DOHH2 (cell line): Measurements from ENCODE around the gene NPAS3.

Experiments used
- H3F3A ChIP-seq: fragments of 200-600 bp; sonication (generic), shearing (Covaris generic); 2 replicates; pipeline ENCODE4 v1.6.0; 2016; ENCODE audit warnings: antibody characterized with exemption, mild to moderate bottlenecking; ENCODE audit not compliant: control insufficient read depth, insufficient read depth
- H3K27ac ChIP-seq: fragments of 200-600 bp; sonication (generic); 2 replicates; pipeline ENCODE4 v1.5.1; 2014; ENCODE audit warnings: low read depth, mild to moderate bottlenecking, low read length, moderate library complexity
- H3K27me3 ChIP-seq: fragments of 200-600 bp; sonication (generic); 2 replicates; pipeline ENCODE4 v1.6.1; 2014; ENCODE audit warnings: mild to moderate bottlenecking, low read length, mixed read lengths; ENCODE audit not compliant: control insufficient read depth
- H3K36me3 ChIP-seq: fragments of 200-600 bp; sonication (generic); 2 replicates; pipeline ENCODE4 v1.6.1; 2014; ENCODE audit warnings: mild to moderate bottlenecking, low read length, moderate library complexity, mixed read lengths; ENCODE audit not compliant: control insufficient read depth
- H3K4me1 ChIP-seq: fragments of 200-600 bp; sonication (generic); 2 replicates; pipeline ENCODE4 v1.6.1; 2014; ENCODE audit warnings: mild to moderate bottlenecking, low read length, mixed read lengths; ENCODE audit not compliant: control insufficient read depth
- H3K4me2 ChIP-seq: fragments of 200-600 bp; sonication (generic); 2 replicates; pipeline ENCODE4 v1.6.0; 2014; ENCODE audit warnings: mild to moderate bottlenecking, low read length, moderate library complexity
- H3K4me3 ChIP-seq: fragments of 200-600 bp; sonication (generic); 2 replicates; pipeline ENCODE4 v1.5.1; 2014; ENCODE audit warnings: mild to moderate bottlenecking, low read length, mixed read lengths
- H3K79me2 ChIP-seq: fragments of 200-600 bp; sonication (generic); 2 replicates; pipeline ENCODE4 v1.6.1; 2014; ENCODE audit warnings: mild to moderate bottlenecking, low read length, mixed read lengths; ENCODE audit not compliant: control insufficient read depth
- H3K9me2 ChIP-seq: fragments of 200-600 bp; sonication (generic); replicated peaks from 2 replicates; pipeline ENCODE4 v1.6.1; 2014; ENCODE audit warnings: mild to moderate bottlenecking, low read length, mixed read lengths; ENCODE audit not compliant: control insufficient read depth
- H3K9me3 ChIP-seq: fragments of 200-600 bp; sonication (generic); 2 replicates; pipeline ENCODE4 v1.6.1; 2014; ENCODE audit warnings: antibody characterized with exemption, low read length, mixed read lengths; ENCODE audit not compliant: control insufficient read depth, insufficient read depth
- H4K20me1 ChIP-seq: fragments of 200-600 bp; sonication (generic); 2 replicates; pipeline ENCODE4 v1.6.0; 2014; ENCODE audit warnings: low read depth, mild to moderate bottlenecking, antibody characterized with exemption, low read length, moderate library complexity; ENCODE audit not compliant: control insufficient read depth, insufficient read depth
- CTCF ChIP-seq: fragments of 200-600 bp; sonication (generic); IDR thresholded peaks from one replicate; pipeline ENCODE4 v1.5.1; 2014; ENCODE audit warnings: antibody characterized with exemption, mild to moderate bottlenecking, low read depth, low read length; ENCODE audit not compliant: poor library complexity, severe bottlenecking
- EZH2phosphoT487 ChIP-seq: fragments of 200-600 bp; sonication (generic); IDR thresholded peaks from 2 replicates; pipeline ENCODE4 v1.6.1; 2017; ENCODE audit warnings: borderline replicate concordance, mild to moderate bottlenecking, antibody characterized with exemption, low read length, moderate library complexity, mixed read lengths

Gene NPAS3

DNA sequence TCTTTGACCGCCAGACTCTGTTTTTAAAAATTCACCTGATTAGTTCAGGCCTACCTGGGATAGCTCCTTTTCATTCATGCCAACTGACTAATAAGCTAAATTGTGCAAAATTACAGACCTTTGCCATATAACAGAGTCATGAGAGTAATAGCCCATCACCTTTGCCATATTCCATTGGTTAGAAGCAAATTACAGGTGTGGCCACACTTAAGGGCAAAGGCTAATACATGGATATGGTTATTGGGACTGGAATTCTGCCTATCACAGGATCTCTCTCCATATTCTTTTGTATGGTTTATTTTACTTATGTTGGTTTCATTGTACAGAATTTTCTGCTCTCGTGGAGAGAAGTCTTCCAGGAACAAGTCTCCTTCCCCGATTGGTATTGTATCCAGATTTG lies 897.0 kb downstream of the NPAS3 start:
- no peaks in the 10 kb centered on the region for H3K9me2 ChIP-seq
- no peaks in the 10 kb centered on the region for H3K36me3 ChIP-seq
- no peaks in the 10 kb centered on the region for H3K27me3 ChIP-seq
- no peak overlapping the region for H3K4me3 ChIP-seq
- no peaks in the 10 kb centered on the region for H4K20me1 ChIP-seq
- no peaks in the 10 kb centered on the region for H3K9me3 ChIP-seq
- no peaks in the 10 kb centered on the region for H3F3A ChIP-seq
- no peak for TF ChIP-seq CTCF
- no peak for TF ChIP-seq EZH2phosphoT487
- no peak overlapping the region for H3K4me2 ChIP-seq
- H3K27ac ChIP-seq = no peak overlapping the region
- no peaks in the 10 kb centered on the region for H3K79me2 ChIP-seq
- H3K4me1 ChIP-seq = no peaks in the 10 kb centered on the region

DNA sequence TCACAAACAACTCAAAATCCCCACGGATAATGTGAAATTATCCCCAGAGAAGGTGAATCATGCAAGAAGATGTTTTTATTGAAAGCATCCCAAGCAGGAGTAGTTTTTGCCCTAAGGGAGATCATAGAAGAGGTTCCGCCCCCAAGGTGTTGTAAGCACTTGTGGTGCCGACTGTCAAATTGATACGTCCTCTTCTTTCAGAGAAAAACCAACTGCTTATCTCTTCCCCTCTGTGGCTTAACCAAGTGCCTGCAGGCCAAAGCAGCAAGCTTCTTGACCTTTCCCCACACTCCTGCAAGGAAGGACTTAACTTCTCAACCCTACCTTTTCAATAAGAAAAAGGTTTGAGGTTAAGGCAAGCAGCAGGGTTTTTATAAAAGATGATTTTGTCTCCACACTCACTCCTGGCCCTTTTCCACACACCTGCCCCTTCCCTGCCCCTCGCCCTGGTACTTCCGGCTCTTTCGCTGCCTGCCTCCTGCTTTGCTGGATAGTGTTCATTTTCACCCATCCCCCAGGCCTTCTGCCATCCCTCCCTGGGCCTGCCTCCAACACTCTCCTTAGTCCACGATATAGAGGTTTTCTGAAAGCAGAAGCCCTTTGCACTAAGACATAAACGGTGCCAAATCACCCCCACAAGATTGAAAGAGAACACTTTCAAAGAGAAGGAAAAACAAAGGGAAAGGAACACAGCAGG lies 897.7 kb downstream of the NPAS3 start:
- H3K36me3 ChIP-seq = no peaks in the 10 kb centered on the region
- H3K79me2 ChIP-seq = no peaks in the 10 kb centered on the region
- H3K4me3 ChIP-seq = no peak overlapping the region
- no peaks in the 10 kb centered on the region for H3K27me3 ChIP-seq
- no peaks in the 10 kb centered on the region for H3F3A ChIP-seq
- no peak overlapping the region for H3K4me2 ChIP-seq
- H3K9me2 ChIP-seq = no peaks in the 10 kb centered on the region
- H3K4me1 ChIP-seq = no peaks in the 10 kb centered on the region
- no peak for TF ChIP-seq CTCF
- TF ChIP-seq EZH2phosphoT487 = no peak
- H4K20me1 ChIP-seq = no peaks in the 10 kb centered on the region
- H3K27ac ChIP-seq = no peak overlapping the region
- no peaks in the 10 kb centered on the region for H3K9me3 ChIP-seq

DNA sequence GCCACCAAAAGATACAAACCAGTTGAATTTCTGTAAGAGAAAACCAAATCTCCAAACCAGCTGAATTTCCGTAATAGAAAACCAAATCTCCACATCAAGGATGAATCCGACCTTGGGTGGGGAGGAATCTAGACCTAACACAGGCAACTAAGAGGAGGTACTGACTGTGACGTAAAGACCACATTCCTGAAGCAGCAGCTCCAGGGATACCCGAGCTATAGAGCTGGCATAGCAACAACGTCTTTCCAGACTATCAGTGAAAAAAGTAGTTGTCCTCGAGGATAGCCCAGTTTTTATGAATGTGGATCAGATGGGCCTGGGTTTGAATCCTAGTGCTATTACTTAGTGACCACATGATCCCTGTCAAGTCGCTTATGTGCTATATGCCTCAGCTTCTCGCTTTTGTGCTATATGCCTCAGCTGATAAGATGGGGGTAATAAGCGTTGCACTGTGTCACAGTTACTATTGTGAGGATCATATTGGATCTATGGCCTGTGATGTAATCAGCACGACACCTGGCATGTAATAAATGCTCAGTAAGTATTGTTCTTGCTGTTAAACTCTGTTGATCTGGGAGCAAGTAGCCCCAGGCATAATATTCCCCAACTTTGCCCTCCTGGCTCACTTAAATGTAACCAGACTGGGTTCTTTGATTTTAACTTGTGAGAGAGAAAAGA lies 898.4 kb downstream of the NPAS3 start:
- Histone ChIP-seq H3F3A (no peaks in the 10 kb centered on the region), H3K4me1 (no peaks in the 10 kb centered on the region), H4K20me1 (no peaks in the 10 kb centered on the region), H3K36me3 (no peaks in the 10 kb centered on the region), H3K4me3 (no peak overlapping the region), H3K79me2 (no peaks in the 10 kb centered on the region), H3K27me3 (no peaks in the 10 kb centered on the region), H3K27ac (no peak overlapping the region), H3K4me2 (no peak overlapping the region), H3K9me2 (no peaks in the 10 kb centered on the region), H3K9me3 (no peaks in the 10 kb centered on the region)
- TF ChIP-seq CTCF (no peak), EZH2phosphoT487 (no peak)
